ENCODE measurements around the gene MASP1. TPM values are rescaled to one million over a fixed set of nuclear protein-coding genes. Genes with fewer than 3 reads are reported as not detected.
"Not testable (repeated sequence)": the region's sequence is repeated elsewhere in the genome, so short reads cannot be mapped to it uniquely, and the experiment has no call there.

The MASP1 gene
- total RNA-seq, 1 donor from 2014 or later = not detected

DNA sequence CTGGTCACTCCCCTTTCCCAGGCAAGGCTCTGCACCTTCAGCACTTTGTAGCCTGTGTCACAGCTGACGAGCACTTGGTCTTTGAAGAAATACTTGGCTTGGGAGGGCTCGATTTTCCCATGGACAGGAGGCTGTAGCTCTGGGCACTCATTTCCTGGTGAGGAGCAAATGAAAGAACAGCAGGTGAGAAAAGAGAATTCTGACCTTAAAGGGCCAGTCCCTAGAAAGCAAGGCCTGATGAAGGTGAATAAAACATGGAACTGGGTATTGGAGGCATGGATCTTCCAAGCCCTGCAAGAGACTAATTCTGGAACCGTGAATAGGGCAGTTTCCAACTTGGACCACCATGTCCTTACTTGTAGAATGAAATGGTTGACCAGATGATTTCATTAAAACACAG is 39.9 kb downstream of the MASP1 start:
- TF ChIP-seq, protein P1, sequence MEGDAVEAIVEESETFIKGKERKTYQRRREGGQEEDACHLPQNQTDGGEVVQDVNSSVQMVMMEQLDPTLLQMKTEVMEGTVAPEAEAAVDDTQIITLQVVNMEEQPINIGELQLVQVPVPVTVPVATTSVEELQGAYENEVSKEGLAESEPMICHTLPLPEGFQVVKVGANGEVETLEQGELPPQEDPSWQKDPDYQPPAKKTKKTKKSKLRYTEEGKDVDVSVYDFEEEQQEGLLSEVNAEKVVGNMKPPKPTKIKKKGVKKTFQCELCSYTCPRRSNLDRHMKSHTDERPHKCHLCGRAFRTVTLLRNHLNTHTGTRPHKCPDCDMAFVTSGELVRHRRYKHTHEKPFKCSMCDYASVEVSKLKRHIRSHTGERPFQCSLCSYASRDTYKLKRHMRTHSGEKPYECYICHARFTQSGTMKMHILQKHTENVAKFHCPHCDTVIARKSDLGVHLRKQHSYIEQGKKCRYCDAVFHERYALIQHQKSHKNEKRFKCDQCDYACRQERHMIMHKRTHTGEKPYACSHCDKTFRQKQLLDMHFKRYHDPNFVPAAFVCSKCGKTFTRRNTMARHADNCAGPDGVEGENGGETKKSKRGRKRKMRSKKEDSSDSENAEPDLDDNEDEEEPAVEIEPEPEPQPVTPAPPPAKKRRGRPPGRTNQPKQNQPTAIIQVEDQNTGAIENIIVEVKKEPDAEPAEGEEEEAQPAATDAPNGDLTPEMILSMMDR (conservative IDR thresholded peaks at IDR 0.05; ENCODE audit: low read depth, low read length) = no peak
- H3K4me3 ChIP-seq (ENCODE audit: low read depth, low read length) = no peak overlapping the region
- no peak for DNase-seq (ENCODE audit: low read depth)

DNA sequence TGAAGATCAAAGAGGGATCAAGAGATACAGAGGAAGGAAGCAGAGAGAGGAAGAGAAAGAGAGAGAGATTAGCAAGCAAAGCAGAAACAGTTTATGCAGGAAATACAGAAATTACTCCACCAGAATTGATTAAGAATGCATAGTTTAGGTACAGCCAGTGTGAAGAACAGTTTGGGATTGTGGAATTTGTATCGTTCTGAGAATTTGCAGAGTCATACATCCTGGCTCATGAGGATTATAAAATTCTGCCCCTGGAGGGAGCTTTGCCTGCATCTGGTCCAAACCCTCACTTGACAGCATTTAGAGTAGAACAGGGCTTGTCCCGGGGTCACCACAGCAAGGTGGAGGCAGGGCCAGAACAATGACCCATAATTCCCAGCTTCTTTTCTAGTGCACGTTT is 44.1 kb downstream of the MASP1 start:
- no peak overlapping the region for H3K4me3 ChIP-seq (ENCODE audit: low read depth, low read length)
- no peak for DNase-seq (ENCODE audit: low read depth)
- TF ChIP-seq, protein P1 (conservative IDR thresholded peaks at IDR 0.05; ENCODE audit: low read depth, low read length) = no peak

DNA sequence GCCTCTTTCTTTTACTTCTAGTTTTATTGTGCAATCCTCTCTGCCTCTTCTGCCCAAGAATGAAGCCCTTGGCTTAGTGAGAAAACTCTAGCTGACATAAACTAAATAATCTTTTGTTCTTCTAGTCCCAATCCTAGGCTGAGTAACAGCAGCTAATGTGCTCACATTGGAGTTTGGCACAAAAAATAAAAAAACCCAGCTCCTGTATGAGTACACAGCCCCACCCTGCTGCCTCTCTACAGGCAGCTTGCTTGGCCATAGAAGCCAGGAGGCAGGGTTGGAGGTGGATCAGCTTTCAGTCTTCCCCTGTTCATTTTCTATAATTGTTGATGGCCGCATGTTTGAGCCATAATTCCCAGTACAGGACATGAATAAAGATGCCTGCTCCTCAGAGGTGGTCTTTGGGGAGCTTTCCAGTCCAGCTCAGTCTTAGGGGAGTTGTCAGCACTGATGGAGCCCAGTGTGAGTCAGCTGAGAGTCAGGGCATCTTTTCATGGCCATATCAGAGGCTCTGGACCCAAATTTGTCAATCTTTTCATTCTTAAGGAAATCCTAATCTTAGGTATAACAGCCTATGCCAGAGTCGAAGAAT is 47.5 kb downstream of the MASP1 start:
- TF ChIP-seq, protein P1 (conservative IDR thresholded peaks at IDR 0.05; ENCODE audit: low read depth, low read length) = no peak
- no peak overlapping the region for H3K4me3 ChIP-seq (ENCODE audit: low read depth, low read length)
- no peak for DNase-seq (ENCODE audit: low read depth)

DNA sequence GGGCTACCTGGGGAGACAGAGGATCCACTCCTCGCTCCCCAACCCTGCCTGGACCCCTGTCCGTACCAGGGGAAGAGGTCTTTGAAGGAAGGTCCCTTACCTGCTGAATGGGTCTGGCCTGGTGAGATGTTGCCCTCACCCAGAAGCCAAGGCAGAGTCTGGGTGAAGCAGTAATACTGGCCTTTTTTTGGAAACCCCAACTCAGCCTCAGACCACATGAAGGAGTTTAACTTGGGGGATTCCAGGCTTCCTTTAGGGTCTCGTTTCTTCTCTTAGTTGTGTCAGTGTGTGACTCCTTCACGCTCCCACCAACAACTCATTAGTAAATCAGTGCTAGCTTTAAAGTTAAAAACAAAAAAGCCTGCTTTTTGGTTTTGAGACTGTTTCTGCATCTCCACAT is 48.6 kb downstream of the MASP1 start:
- DNase-seq (ENCODE audit: low read depth) = no peak
- no peak overlapping the region for H3K4me3 ChIP-seq (ENCODE audit: low read depth, low read length)
- TF ChIP-seq, protein P1 (conservative IDR thresholded peaks at IDR 0.05; ENCODE audit: low read depth, low read length) = no peak

DNA sequence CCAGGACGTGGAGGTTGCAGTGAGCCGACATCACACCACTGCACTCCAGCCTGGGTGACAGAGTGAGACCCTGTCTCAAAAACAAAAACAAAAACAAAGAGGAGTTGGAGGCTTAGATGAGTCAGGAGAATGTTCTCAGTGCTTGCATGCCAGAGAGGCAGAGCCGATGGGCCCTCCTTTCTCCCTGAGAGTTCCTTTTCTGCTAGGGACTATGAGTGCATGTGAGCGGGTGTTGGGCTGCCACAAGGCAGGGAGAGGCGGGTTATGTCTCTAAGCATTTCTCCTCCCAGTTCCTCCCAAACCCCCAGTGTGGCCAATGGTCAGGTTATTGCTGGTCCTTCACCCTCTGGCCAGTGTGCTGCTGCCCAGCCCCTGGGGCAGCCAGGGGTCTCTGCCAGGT is 49.1 kb downstream of the MASP1 start:
- DNase-seq (ENCODE audit: low read depth) = no peak
- TF ChIP-seq, protein P1 (conservative IDR thresholded peaks at IDR 0.05; ENCODE audit: low read depth, low read length) = no peak
- H3K4me3 ChIP-seq (ENCODE audit: low read depth, low read length) = no peak overlapping the region

DNA sequence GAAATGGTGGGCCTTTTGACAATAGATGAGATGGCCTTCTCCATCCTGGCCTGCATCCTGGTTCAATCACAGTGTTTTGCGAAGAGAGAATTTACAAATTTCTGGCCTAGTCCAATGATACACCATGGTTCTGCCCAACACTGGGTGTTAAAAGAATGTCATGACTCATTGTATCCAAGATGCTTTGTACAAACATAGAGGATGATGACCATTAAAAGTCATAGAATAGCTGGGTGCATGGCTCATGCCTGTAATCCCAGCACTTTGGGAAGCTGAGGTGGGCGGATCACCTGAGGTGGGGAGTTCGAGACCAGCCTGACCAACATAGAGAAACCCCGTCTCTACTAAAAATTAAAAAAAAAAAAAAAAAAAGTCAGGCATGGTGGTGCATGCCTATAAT is 52.7 kb downstream of the MASP1 start:
- not testable (repeated sequence) for DNase-seq (ENCODE audit: low read depth); H3K4me3 ChIP-seq (ENCODE audit: low read depth, low read length)

DNA sequence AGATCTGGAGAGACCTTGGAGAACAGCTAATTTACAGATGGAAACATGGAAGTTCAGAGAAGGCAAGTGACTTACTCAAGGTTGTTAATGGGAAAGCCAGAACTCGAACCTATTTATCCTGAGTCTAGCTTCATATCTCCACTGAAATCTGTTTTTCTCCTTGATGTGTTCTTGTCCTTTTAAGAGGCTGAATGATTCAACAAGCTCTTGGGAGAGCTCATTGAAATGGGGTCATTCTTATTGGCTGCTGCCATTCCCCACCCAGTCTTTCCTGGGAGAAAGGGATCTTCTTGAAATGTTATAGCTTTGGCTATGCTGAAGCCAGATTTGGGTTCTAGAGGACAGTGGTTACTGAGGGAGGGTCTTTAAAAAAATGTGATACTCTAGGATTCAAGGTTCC is 53.3 kb downstream of the MASP1 start:
- TF ChIP-seq, protein P1 (conservative IDR thresholded peaks at IDR 0.05; ENCODE audit: low read depth, low read length) = no peak
- DNase-seq (ENCODE audit: low read depth) = no peak
- H3K4me3 ChIP-seq (ENCODE audit: low read depth, low read length) = no peak overlapping the region

All from epithelial cell of proximal tubule (primary cell).